WTC11 (cell line): Measurements from ENCODE around the gene STAB2.

Experiments
- CTCF ChIP-seq: fragments of 200-600 bp; IDR thresholded peaks from 2 replicates; pipeline ENCODE4 v1.8.0; 2022; ENCODE audit warnings: antibody characterized with exemption
- IRF1 ChIP-seq: sonication (generic); formaldehyde crosslinking; IDR thresholded peaks from 2 replicates; pipeline ENCODE4 v1.8.0; 2023; ENCODE audit warnings: missing genetic modification reagents

GRCh38 chr12:103751171-103751570, 164.1 kb downstream of the STAB2 start:
- TF ChIP-seq CTCF (no peak), IRF1 (no peak)
